GM18526 (cell line): ENCODE measurements around the gene RPL12.

ENCODE experiments used
- POLR2A ChIP-seq: IDR thresholded peaks from 3 replicates; pipeline ENCODE4 v1.6.1; 2011; ENCODE audit not compliant: insufficient read length; ENCODE audit errors: extremely low read depth

Gene RPL12

GRCh38 chr9:127450243-127450760 is 904 bp downstream of the RPL12 start:
- no peak for TF ChIP-seq POLR2A

- TF ChIP-seq POLR2A: no peak
Observed at GRCh38 chr9:127449332-127449966, 1.8 kb downstream of the RPL12 start.

GRCh38 chr9:127448112-127448805 is 2.9 kb downstream of the RPL12 start:
- TF ChIP-seq POLR2A: no peak

- TF ChIP-seq POLR2A: no peak
Observed at GRCh38 chr9:127447416-127448111, 3.6 kb downstream of the RPL12 start.

GRCh38 chr9:127446713-127447415 is 4.3 kb downstream of the RPL12 start:
- no peak for TF ChIP-seq POLR2A

GRCh38 chr9:127445851-127446712 is 5.1 kb downstream of the RPL12 start:
- TF ChIP-seq POLR2A: peak; percentile 23

GRCh38 chr9:127444921-127445850 is 6.0 kb downstream of the RPL12 start:
- TF ChIP-seq POLR2A: peak; percentile 34

- no peak for TF ChIP-seq POLR2A
Observed at GRCh38 chr9:127444283-127444920, 6.8 kb downstream of the RPL12 start.

GRCh38 chr9:127438394-127438793 is 12.8 kb downstream of the RPL12 start:
- TF ChIP-seq POLR2A: no peak

- no peak for TF ChIP-seq POLR2A
Observed at GRCh38 chr9:127437497-127438264, 13.5 kb downstream of the RPL12 start.

GRCh38 chr9:127430415-127430814 is 20.8 kb downstream of the RPL12 start:
- TF ChIP-seq POLR2A: no peak

- TF ChIP-seq POLR2A: no peak
Observed at GRCh38 chr9:127428348-127428747, 22.9 kb downstream of the RPL12 start.
